H9 (cell line): ENCODE measurements around the gene KRT3. TPM values are rescaled to one million over a fixed set of nuclear protein-coding genes. Genes with fewer than 3 reads are reported as not detected.

Source experiments
- DNase-seq: peaks from one replicate; pipeline ENCODE4 v3.0.0-alpha.2; 2017
- H2AFZ ChIP-seq: one replicate; pipeline ENCODE4 v1.6.1; 2013; ENCODE audit warnings: mild to moderate bottlenecking, low read length, control low read depth, moderate library complexity
- H2AK5ac ChIP-seq: 2 replicates; pipeline ENCODE4 v1.6.1; 2013; ENCODE audit warnings: low read length, control low read depth, mixed read lengths; ENCODE audit not compliant: insufficient read length
- H2BK120ac ChIP-seq: one replicate; pipeline ENCODE4 v1.6.1; 2013; ENCODE audit warnings: low read depth, mild to moderate bottlenecking, low read length, control low read depth, inconsistent platforms; ENCODE audit not compliant: poor library complexity, severe bottlenecking
- H2BK12ac ChIP-seq: 2 replicates; pipeline ENCODE4 v1.6.1; 2013; ENCODE audit warnings: low read length, control low read depth, mixed read lengths, low read depth; ENCODE audit not compliant: insufficient read length
- H2BK15ac ChIP-seq: 2 replicates; pipeline ENCODE4 v1.6.1; 2013; ENCODE audit warnings: low read depth, low read length, control low read depth
- H2BK20ac ChIP-seq: one replicate; pipeline ENCODE4 v1.6.1; 2013; ENCODE audit warnings: low read depth, mild to moderate bottlenecking, low read length, control low read depth, inconsistent platforms; ENCODE audit not compliant: poor library complexity, severe bottlenecking
- H2BK5ac ChIP-seq: 2 replicates; pipeline ENCODE4 v1.6.1; 2013; ENCODE audit warnings: low read length, control low read depth, mixed read lengths; ENCODE audit not compliant: insufficient read length
- H3K14ac ChIP-seq: 2 replicates; pipeline ENCODE4 v1.6.1; 2013; ENCODE audit warnings: low read length, control low read depth; ENCODE audit not compliant: insufficient read depth
- H3K18ac ChIP-seq: 2 replicates; pipeline ENCODE4 v1.6.1; 2013; ENCODE audit warnings: low read depth, mild to moderate bottlenecking, mixed read lengths, low read length, control low read depth; ENCODE audit not compliant: insufficient read length
- H3K23ac ChIP-seq: 2 replicates; pipeline ENCODE4 v1.6.1; 2013; ENCODE audit warnings: low read length, control low read depth, mixed read lengths, low read depth; ENCODE audit not compliant: insufficient read length
- H3K23me2 ChIP-seq: 2 replicates; pipeline ENCODE4 v1.6.1; 2013; ENCODE audit warnings: low read depth, mild to moderate bottlenecking, mixed read lengths, low read length, control low read depth; ENCODE audit not compliant: insufficient read length, poor library complexity, severe bottlenecking
- H3K27ac ChIP-seq: 2 replicates; pipeline ENCODE4 v1.5.1; 2013; ENCODE audit warnings: low read length, control low read depth, mixed read lengths, low read depth; ENCODE audit not compliant: insufficient read length
- H3K27me3 ChIP-seq: 2 replicates; pipeline ENCODE4 v1.6.1; 2013; ENCODE audit warnings: low read length, control low read depth, inconsistent platforms; ENCODE audit not compliant: insufficient read depth
- H3K4ac ChIP-seq: 2 replicates; pipeline ENCODE4 v1.6.1; 2013; ENCODE audit warnings: low read depth, mild to moderate bottlenecking, control low read depth, inconsistent platforms, low read length, moderate library complexity
- H3K4me1 ChIP-seq: 2 replicates; pipeline ENCODE4 v1.6.1; 2013; ENCODE audit warnings: low read length, control low read depth, inconsistent platforms; ENCODE audit not compliant: insufficient read depth
- H3K4me2 ChIP-seq: 2 replicates; pipeline ENCODE4 v1.6.1; 2013; ENCODE audit warnings: low read length, control low read depth, mixed read lengths; ENCODE audit not compliant: insufficient read length, insufficient read depth
- H3K56ac ChIP-seq: 2 replicates; pipeline ENCODE4 v1.6.1; 2013; ENCODE audit warnings: low read depth, mild to moderate bottlenecking, mixed read lengths, low read length, control low read depth; ENCODE audit not compliant: insufficient read length
- H3K79me1 ChIP-seq: 2 replicates; pipeline ENCODE4 v1.6.1; 2013; ENCODE audit warnings: low read depth, mild to moderate bottlenecking, moderate library complexity, low read length, control low read depth, inconsistent platforms; ENCODE audit not compliant: insufficient read depth, poor library complexity, severe bottlenecking
- H3K79me2 ChIP-seq: 2 replicates; pipeline ENCODE4 v1.6.1; 2013; ENCODE audit warnings: low read length, control low read depth, inconsistent platforms; ENCODE audit not compliant: insufficient read depth
- H3K9ac ChIP-seq: 2 replicates; pipeline ENCODE4 v1.6.1; 2013; ENCODE audit warnings: low read length, control low read depth, mixed read lengths; ENCODE audit not compliant: insufficient read length; ENCODE audit errors: extremely low read depth
- H3K9me3 ChIP-seq: one replicate; pipeline ENCODE4 v1.6.1; 2013; ENCODE audit warnings: low read depth, low read length, inconsistent platforms; ENCODE audit not compliant: control insufficient read depth
- H3T11ph ChIP-seq: one replicate; pipeline ENCODE4 v1.6.1; 2013; ENCODE audit warnings: mild to moderate bottlenecking, low read length, control low read depth, inconsistent platforms
- H4K20me1 ChIP-seq: one replicate; pipeline ENCODE4 v1.6.1; 2013; ENCODE audit not compliant: control insufficient read depth, insufficient read length, insufficient read depth
- H4K5ac ChIP-seq: 2 replicates; pipeline ENCODE4 v1.6.1; 2013; ENCODE audit warnings: low read depth, mild to moderate bottlenecking, mixed read lengths, low read length, control low read depth; ENCODE audit not compliant: insufficient read length
- H4K8ac ChIP-seq: replicated peaks from 2 replicates; pipeline ENCODE4 v1.6.1; 2013; ENCODE audit warnings: low read length, control low read depth, mixed read lengths, low read depth; ENCODE audit not compliant: insufficient read length
- H4K91ac ChIP-seq: 2 replicates; pipeline ENCODE4 v1.6.1; 2013; ENCODE audit warnings: low read depth, mild to moderate bottlenecking, moderate library complexity, mixed read lengths, low read length, control low read depth; ENCODE audit not compliant: insufficient read length
- H3K27ac Mint-ChIP-seq, 3 experiments: 2 replicates in 2 of 3; 3 replicates in 1 of 3; pipeline ENCODE4 v1.8.0; 2020 to 2021; ENCODE audit warnings: mixed read lengths in 3 of 3, mild to moderate bottlenecking in 1 of 3, moderate library complexity in 1 of 3
- H3K27me3 Mint-ChIP-seq: 2 replicates; pipeline ENCODE4 v1.8.0; 2021; ENCODE audit warnings: low read depth, mild to moderate bottlenecking, moderate library complexity, mixed read lengths
- H3K36me3 Mint-ChIP-seq, 3 experiments: 2 replicates in 2 of 3; 3 replicates in 1 of 3; pipeline ENCODE4 v1.8.0; 2020 to 2021; ENCODE audit warnings: low read depth in 3 of 3, mixed read lengths in 3 of 3; ENCODE audit not compliant: insufficient read depth in 1 of 3
- H3K4me1 Mint-ChIP-seq, 2 experiments: 2 replicates each; pipeline ENCODE4 v1.8.0; 2020; ENCODE audit warnings: mixed read lengths in 2 of 2
- H3K4me3 Mint-ChIP-seq, 2 experiments: 2 replicates in 1 of 2; 3 replicates in 1 of 2; pipeline ENCODE4 v1.8.0; 2020 to 2021; ENCODE audit warnings: mild to moderate bottlenecking in 2 of 2, mixed read lengths in 2 of 2, moderate library complexity in 1 of 2
- H3K9me3 Mint-ChIP-seq, 2 experiments: 2 replicates in 1 of 2; 3 replicates in 1 of 2; pipeline ENCODE4 v1.8.0; 2020; ENCODE audit warnings: mild to moderate bottlenecking in 2 of 2, mixed read lengths in 2 of 2, moderate library complexity in 1 of 2
- CTCF ChIP-seq: fragments of 200-600 bp; sonication (generic); conservative IDR thresholded peaks from 3 replicates; pipeline ENCODE4 v1.8.0; 2021; ENCODE audit warnings: antibody characterized with exemption, mild to moderate bottlenecking
- WGBS: extraction: QIAGEN DNeasy Blood & Tissue Kit; methylation state at CpG from one replicate; pipeline ENCODE4 v1.1.7; 2013; ENCODE audit warnings: missing lambda C conversion rate, low lambda C conversion rate, mixed read lengths; ENCODE audit not compliant: insufficient read length; ENCODE audit errors: extremely low coverage; 5-methylcytosine and 5-hydroxymethylcytosine counted together
- total RNA-seq: library from RNA; stranded (reverse); gene quantifications from 2 replicates; pipeline ENCODE4 v1.2.1, GENCODE V29; 2021

The KRT3 gene
- total RNA-seq, 1 experiment from 2014 or later, result not detected

- H3K27ac Mint-ChIP-seq, result peak overlapping the region in 1 of 3 experiments; percentile 33; a peak in 1 of 7 replicates
These were observed 30.0 kb upstream of the KRT3 start for GRCh38 chr12:52825961-52826360.

More at GRCh38 chr12:52825961-52826360, 30.0 kb upstream of the KRT3 start:
- Histone ChIP-seq H4K5ac (no peak overlapping the region), H3K9me3 (no peaks in the 10 kb centered on the region), H3K27ac (no peak overlapping the region), H2AK5ac (no peak overlapping the region), H3K4ac (no peak overlapping the region), H3K56ac (no peak overlapping the region), H3K9ac (no peak overlapping the region), H4K8ac (no peak overlapping the region), H3K79me2 (no peaks in the 10 kb centered on the region), H2BK20ac (no peak overlapping the region), H2BK5ac (no peak overlapping the region), H3K27me3 (no peaks in the 10 kb centered on the region), H2AFZ (no peak overlapping the region), H2BK15ac (no peak overlapping the region), H3K14ac (no peak overlapping the region), H2BK12ac (no peak overlapping the region), H2BK120ac (no peak overlapping the region), H3K23me2 (no peaks in the 10 kb centered on the region), H3K79me1 (no peaks in the 10 kb centered on the region), H4K20me1 (no peaks in the 10 kb centered on the region), H3T11ph (no peak overlapping the region), H4K91ac (no peak overlapping the region), H3K4me1 (peaks cover 5% of the 10 kb centered on the region; the same call in 1 of the 2 replicates), H3K4me2 (no peak overlapping the region), H3K18ac (no peak overlapping the region), H3K23ac (no peak overlapping the region)
- Mint-ChIP-seq H3K4me3 (no peak overlapping the region), H3K9me3 (no peaks in the 10 kb centered on the region), H3K4me1 (peaks cover 5 to 7% of the 10 kb centered on the region in 2 experiments; a peak in 3 of 4 replicates), H3K27me3 (peaks cover 2% of the 10 kb centered on the region; the same call in 1 of the 2 replicates), H3K36me3 (no peaks in the 10 kb centered on the region)
- DNase-seq, result no peak
- no peak for TF ChIP-seq CTCF
- no CpG with 5 or more reads among the region's 4 CpGs for whole genome bisulfite sequencing
